ENCODE measurements around the gene TMEM63A.
"Not testable (repeated sequence)": the region's sequence is repeated elsewhere in the genome, so short reads cannot be mapped to it uniquely, and the experiment has no call there.

TMEM63A gene

GRCh38 chr1:225814381-225814780 is 67.8 kb downstream of the TMEM63A start:
- H3K27me3 ChIP-seq = no peaks in the 10 kb centered on the region
- no peaks in the 10 kb centered on the region for H3K36me3 ChIP-seq
- no peaks in the 10 kb centered on the region for H3K9me3 ChIP-seq
- TF ChIP-seq CTCF (IDR thresholded peaks at IDR 0.05; ENCODE audit: low read depth, low read length) = no peak
- H3K4me3 ChIP-seq (ENCODE audit: low read depth, low read length) = no peak overlapping the region
- peaks cover 11% of the 10 kb centered on the region for H3K4me1 ChIP-seq
- no peak for DNase-seq

GRCh38 chr1:225813214-225813964 is 68.8 kb downstream of the TMEM63A start:
- no peak overlapping the region for H3K4me3 ChIP-seq (ENCODE audit: low read depth, low read length)
- H3K9me3 ChIP-seq = no peaks in the 10 kb centered on the region
- H3K4me1 ChIP-seq = peaks cover 11% of the 10 kb centered on the region
- TF ChIP-seq CTCF (IDR thresholded peaks at IDR 0.05; ENCODE audit: low read depth, low read length) = no peak
- peak; percentile 34 for DNase-seq
- H3K36me3 ChIP-seq = no peaks in the 10 kb centered on the region
- H3K27me3 ChIP-seq = no peaks in the 10 kb centered on the region

GRCh38 chr1:225812488-225813213 is 69.5 kb downstream of the TMEM63A start:
- no peak overlapping the region for H3K4me3 ChIP-seq (ENCODE audit: low read depth, low read length)
- no peak for TF ChIP-seq CTCF (IDR thresholded peaks at IDR 0.05; ENCODE audit: low read depth, low read length)

GRCh38 chr1:225811622-225812487 is 70.3 kb downstream of the TMEM63A start:
- DNase-seq = no peak
- TF ChIP-seq CTCF (IDR thresholded peaks at IDR 0.05; ENCODE audit: low read depth, low read length) = peak; percentile 51
- no peaks in the 10 kb centered on the region for H3K27me3 ChIP-seq
- no peaks in the 10 kb centered on the region for H3K9me3 ChIP-seq
- no peak overlapping the region for H3K4me3 ChIP-seq (ENCODE audit: low read depth, low read length)
- peaks cover 5% of the 10 kb centered on the region for H3K4me1 ChIP-seq
- no peaks in the 10 kb centered on the region for H3K36me3 ChIP-seq

More at GRCh38 chr1:225812488-225813213, 69.5 kb downstream of the TMEM63A start:
- Histone ChIP-seq H3K9me3 (no peaks in the 10 kb centered on the region), H3K36me3 (no peaks in the 10 kb centered on the region), H3K4me1 (peaks cover 9% of the 10 kb centered on the region), H3K27me3 (no peaks in the 10 kb centered on the region)
- peak; percentile 36 for DNase-seq

GRCh38 chr1:225810579-225811538 is 71.3 kb downstream of the TMEM63A start:
- not testable (repeated sequence) for H3K9me3 ChIP-seq, DNase-seq, H3K36me3 ChIP-seq, H3K27me3 ChIP-seq, H3K4me1 ChIP-seq
- peak overlapping the region; percentile 65 for H3K4me3 ChIP-seq (ENCODE audit: low read depth, low read length)
